Osteoblast (primary cell): Measurements from ENCODE around the gene DNASE1L2. TPM values are rescaled to one million over a fixed set of nuclear protein-coding genes. Genes with fewer than 3 reads are reported as not detected.

ENCODE experiments used
- DNase-seq: peaks from one replicate; pipeline ENCODE4 v3.0.0; 2011; ENCODE audit warnings: low spot score, mixed read lengths; ENCODE audit not compliant: insufficient read length; ENCODE audit errors: missing footprints
- H2AFZ ChIP-seq: 2 replicates; pipeline ENCODE4 v1.6.0; 2011; ENCODE audit warnings: mild to moderate bottlenecking, low read length
- H3K27ac ChIP-seq: 2 replicates; pipeline ENCODE4 v1.5.1; 2011; ENCODE audit warnings: mild to moderate bottlenecking, low read depth, low read length, moderate library complexity
- H3K27me3 ChIP-seq: 2 replicates; pipeline ENCODE4 v1.6.0; 2012; ENCODE audit warnings: mild to moderate bottlenecking, control low read depth, inconsistent platforms, low read length, moderate library complexity; ENCODE audit not compliant: insufficient read depth
- H3K36me3 ChIP-seq: 2 replicates; pipeline ENCODE4 v1.5.1; 2011; ENCODE audit warnings: mild to moderate bottlenecking, low read length, control low read depth, moderate library complexity; ENCODE audit not compliant: insufficient read depth
- H3K4me1 ChIP-seq: 2 replicates; pipeline ENCODE4 v1.5.1; 2011; ENCODE audit warnings: mild to moderate bottlenecking, low read length, control low read depth, moderate library complexity; ENCODE audit not compliant: insufficient read depth
- H3K4me2 ChIP-seq: 2 replicates; pipeline ENCODE4 v1.6.0; 2011; ENCODE audit warnings: mild to moderate bottlenecking, low read length; ENCODE audit not compliant: insufficient read depth
- H3K4me3 ChIP-seq: fragments of 200-600 bp; sonication (generic); 3 replicates; pipeline ENCODE4 v1.5.1; 2012; ENCODE audit warnings: mild to moderate bottlenecking, low read length, inconsistent platforms; ENCODE audit not compliant: insufficient read depth
- H3K79me2 ChIP-seq: 2 replicates; pipeline ENCODE4 v1.6.0; 2012; ENCODE audit warnings: mild to moderate bottlenecking, low read length, control low read depth, inconsistent platforms; ENCODE audit not compliant: insufficient read depth
- H3K9me3 ChIP-seq: 2 replicates; pipeline ENCODE4 v1.5.1; 2011; ENCODE audit warnings: low read depth, low read length, control low read depth
- H4K20me1 ChIP-seq: 2 replicates; pipeline ENCODE4 v1.6.0; 2012; ENCODE audit warnings: mild to moderate bottlenecking, low read length, control low read depth; ENCODE audit not compliant: insufficient read depth
- total RNA-seq: library from RNA; depleted of rRNA; stranded (reverse); fragments of >200 nt; gene quantifications from 2 replicates; pipeline ENCODE4 v1.2.3, GENCODE V29; 2012
- TF ChIP-seq, protein P1 (sequence below): IDR thresholded peaks from 2 replicates; pipeline ENCODE4 v1.5.1; 2011; ENCODE audit warnings: mild to moderate bottlenecking, low read depth, low read length, moderate library complexity; ENCODE audit errors: extremely low read depth

DNASE1L2 gene
- total RNA-seq, 1 donor, result 0.72 TPM

- DNase-seq, result no peak
- Histone ChIP-seq H3K4me3 (no peak overlapping the region), H4K20me1 (peaks cover 30% of the 10 kb centered on the region), H2AFZ (no peak overlapping the region), H3K79me2 (peaks cover 9% of the 10 kb centered on the region), H3K4me1 (peaks cover 6% of the 10 kb centered on the region), H3K9me3 (no peaks in the 10 kb centered on the region), H3K27ac (no peak overlapping the region), H3K27me3 (peaks cover 13% of the 10 kb centered on the region), H3K4me2 (no peak overlapping the region), H3K36me3 (peaks cover 33% of the 10 kb centered on the region)
- TF ChIP-seq, protein P1, sequence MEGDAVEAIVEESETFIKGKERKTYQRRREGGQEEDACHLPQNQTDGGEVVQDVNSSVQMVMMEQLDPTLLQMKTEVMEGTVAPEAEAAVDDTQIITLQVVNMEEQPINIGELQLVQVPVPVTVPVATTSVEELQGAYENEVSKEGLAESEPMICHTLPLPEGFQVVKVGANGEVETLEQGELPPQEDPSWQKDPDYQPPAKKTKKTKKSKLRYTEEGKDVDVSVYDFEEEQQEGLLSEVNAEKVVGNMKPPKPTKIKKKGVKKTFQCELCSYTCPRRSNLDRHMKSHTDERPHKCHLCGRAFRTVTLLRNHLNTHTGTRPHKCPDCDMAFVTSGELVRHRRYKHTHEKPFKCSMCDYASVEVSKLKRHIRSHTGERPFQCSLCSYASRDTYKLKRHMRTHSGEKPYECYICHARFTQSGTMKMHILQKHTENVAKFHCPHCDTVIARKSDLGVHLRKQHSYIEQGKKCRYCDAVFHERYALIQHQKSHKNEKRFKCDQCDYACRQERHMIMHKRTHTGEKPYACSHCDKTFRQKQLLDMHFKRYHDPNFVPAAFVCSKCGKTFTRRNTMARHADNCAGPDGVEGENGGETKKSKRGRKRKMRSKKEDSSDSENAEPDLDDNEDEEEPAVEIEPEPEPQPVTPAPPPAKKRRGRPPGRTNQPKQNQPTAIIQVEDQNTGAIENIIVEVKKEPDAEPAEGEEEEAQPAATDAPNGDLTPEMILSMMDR, result no peak
Measured at GRCh38 chr16:2233872-2234812, 2.1 kb upstream of the DNASE1L2 start.

- TF ChIP-seq, protein P1, result no peak
- Histone ChIP-seq H3K4me1 (peaks cover 6% of the 10 kb centered on the region), H3K4me3 (no peak overlapping the region), H2AFZ (no peak overlapping the region), H3K27ac (no peak overlapping the region), H3K4me2 (no peak overlapping the region), H3K79me2 (peaks cover 3% of the 10 kb centered on the region), H3K27me3 (peaks cover 13% of the 10 kb centered on the region), H3K9me3 (no peaks in the 10 kb centered on the region), H4K20me1 (peaks cover 25% of the 10 kb centered on the region), H3K36me3 (peaks cover 27% of the 10 kb centered on the region)
- no peak for DNase-seq
Measured at GRCh38 chr16:2234813-2235170, 1.5 kb upstream of the DNASE1L2 start.

DNA sequence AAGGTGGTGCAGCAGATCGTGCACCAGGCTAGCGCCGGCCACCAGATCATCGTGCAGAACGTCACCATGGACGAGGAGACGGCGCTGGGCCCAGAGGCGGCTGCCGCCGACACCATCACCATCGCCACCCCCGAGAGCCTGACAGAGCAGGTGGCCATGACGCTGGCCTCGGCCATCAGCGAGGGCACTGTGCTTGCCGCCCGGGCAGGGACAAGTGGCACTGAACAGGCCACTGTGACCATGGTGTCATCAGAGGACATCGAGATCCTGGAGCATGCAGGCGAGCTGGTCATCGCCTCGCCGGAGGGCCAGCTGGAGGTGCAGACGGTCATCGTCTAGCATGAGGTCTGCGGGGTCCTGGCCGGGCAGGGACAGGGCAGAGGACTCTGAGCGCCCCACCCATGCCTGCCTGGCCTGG, 1.0 kb upstream of the DNASE1L2 start:
- Histone ChIP-seq H3K36me3 (peaks cover 23% of the 10 kb centered on the region), H3K4me1 (peaks cover 6% of the 10 kb centered on the region), H4K20me1 (peaks cover 23% of the 10 kb centered on the region), H3K27ac (no peak overlapping the region), H3K79me2 (no peaks in the 10 kb centered on the region), H3K9me3 (no peaks in the 10 kb centered on the region), H3K4me3 (no peak overlapping the region), H2AFZ (no peak overlapping the region), H3K27me3 (peaks cover 13% of the 10 kb centered on the region), H3K4me2 (no peak overlapping the region)
- no peak for DNase-seq
- TF ChIP-seq, protein P1, result no peak

GRCh38 chr16:2235695-2236336, 428 bp upstream of the DNASE1L2 start:
- TF ChIP-seq, protein P1, result no peak
- Histone ChIP-seq H3K4me1 (peaks cover 6% of the 10 kb centered on the region), H3K36me3 (peaks cover 23% of the 10 kb centered on the region), H4K20me1 (peaks cover 22% of the 10 kb centered on the region), H3K79me2 (no peaks in the 10 kb centered on the region), H3K27ac (no peak overlapping the region), H3K4me2 (no peak overlapping the region), H2AFZ (no peak overlapping the region), H3K9me3 (no peaks in the 10 kb centered on the region), H3K4me3 (no peak overlapping the region), H3K27me3 (peaks cover 13% of the 10 kb centered on the region)
- no peak for DNase-seq
